Neuronal stem cell (in vitro differentiated cells): ENCODE measurements around the gene SLX4IP.

Experiments
- DNase-seq: peaks from one replicate; pipeline ENCODE4 v3.0.0-alpha.2; 2013; ENCODE audit warnings: low spot score
- H2AFZ ChIP-seq: one replicate; pipeline ENCODE4 v1.6.1; 2013; ENCODE audit warnings: mild to moderate bottlenecking, low read length, inconsistent platforms
- H2AK5ac ChIP-seq: 2 replicates; pipeline ENCODE4 v1.6.1; 2013; ENCODE audit warnings: low read depth, mild to moderate bottlenecking, inconsistent platforms, low read length, moderate library complexity, mixed read lengths
- H2BK120ac ChIP-seq: 2 replicates; pipeline ENCODE4 v1.6.1; 2013; ENCODE audit warnings: low read depth, mild to moderate bottlenecking, inconsistent platforms, low read length, moderate library complexity, mixed read lengths
- H2BK12ac ChIP-seq: one replicate; pipeline ENCODE4 v1.6.1; 2013; ENCODE audit warnings: low read length, inconsistent platforms
- H2BK15ac ChIP-seq: 2 replicates; pipeline ENCODE4 v1.6.1; 2013; ENCODE audit warnings: mild to moderate bottlenecking, low read length, inconsistent platforms, mixed read lengths
- H2BK5ac ChIP-seq: one replicate; pipeline ENCODE4 v1.6.1; 2013; ENCODE audit warnings: inconsistent platforms, mild to moderate bottlenecking, low read length, moderate library complexity
- H3K14ac ChIP-seq: one replicate; pipeline ENCODE4 v1.6.1; 2013; ENCODE audit warnings: low read length, inconsistent platforms
- H3K18ac ChIP-seq: 2 replicates; pipeline ENCODE4 v1.6.1; 2013; ENCODE audit warnings: low read length, inconsistent platforms
- H3K23ac ChIP-seq: 2 replicates; pipeline ENCODE4 v1.6.1; 2013; ENCODE audit warnings: low read depth, mild to moderate bottlenecking, mixed read lengths, low read length, inconsistent platforms; ENCODE audit not compliant: poor library complexity
- H3K27ac ChIP-seq: replicated peaks from 3 replicates; pipeline ENCODE4 v1.5.1; 2013; ENCODE audit warnings: low read length, inconsistent platforms
- H3K27me3 ChIP-seq, 3 experiments: 2 replicates each; pipeline ENCODE4 v1.6.1; 2013; ENCODE audit warnings: low read length in 3 of 3, mild to moderate bottlenecking in 2 of 3, inconsistent platforms in 1 of 3, low read depth in 1 of 3, mixed read lengths in 1 of 3, moderate library complexity in 1 of 3; ENCODE audit not compliant: control insufficient read depth in 3 of 3, insufficient read depth in 3 of 3
- H3K36me3 ChIP-seq, 2 donors: replicated peaks in 1 of 2; 2 replicates each; pipeline ENCODE4 v1.6.1; 2013; ENCODE audit warnings: low read length in 2 of 2; ENCODE audit not compliant: control insufficient read depth in 2 of 2, insufficient read depth in 2 of 2
- H3K4ac ChIP-seq: 2 replicates; pipeline ENCODE4 v1.6.1; 2013; ENCODE audit warnings: inconsistent platforms, mild to moderate bottlenecking, low read length, moderate library complexity
- H3K4me1 ChIP-seq, 2 donors: 1 replicate in 1 of 2; 2 replicates in 1 of 2; pipeline ENCODE4 v1.6.1; 2013; ENCODE audit warnings: low read length in 2 of 2, low read depth in 1 of 2; ENCODE audit not compliant: control insufficient read depth in 2 of 2, insufficient read depth in 1 of 2
- H3K4me2 ChIP-seq: one replicate; pipeline ENCODE4 v1.6.1; 2013; ENCODE audit warnings: mild to moderate bottlenecking, low read length, inconsistent platforms; ENCODE audit not compliant: insufficient read depth, poor library complexity, severe bottlenecking
- H3K4me3 ChIP-seq, 2 donors: 2 replicates each; pipeline ENCODE4 v1.5.1; 2013; ENCODE audit warnings: low read length in 2 of 2, mild to moderate bottlenecking in 2 of 2, inconsistent platforms in 1 of 2, moderate library complexity in 1 of 2
- H3K79me1 ChIP-seq: one replicate; pipeline ENCODE4 v1.6.1; 2013; ENCODE audit warnings: low read depth, mild to moderate bottlenecking, inconsistent platforms, low read length, moderate library complexity
- H3K9ac ChIP-seq: one replicate; pipeline ENCODE4 v1.6.1; 2013; ENCODE audit warnings: mild to moderate bottlenecking, low read depth, low read length, inconsistent platforms; ENCODE audit not compliant: poor library complexity
- H3K9me3 ChIP-seq, 2 donors: replicated peaks in 1 of 2; 2 replicates each; pipeline versions ENCODE3 to v1.6.1; 2013; ENCODE audit warnings: low read length in 2 of 2, mild to moderate bottlenecking in 2 of 2, inconsistent platforms in 1 of 2, low read depth in 1 of 2, mixed read lengths in 1 of 2, moderate library complexity in 1 of 2; ENCODE audit not compliant: control insufficient read depth in 2 of 2, insufficient read depth in 1 of 2
- H4K8ac ChIP-seq: one replicate; pipeline ENCODE4 v1.6.1; 2013; ENCODE audit warnings: low read depth, mild to moderate bottlenecking, inconsistent platforms, low read length, moderate library complexity
- H4K91ac ChIP-seq: one replicate; pipeline ENCODE4 v1.6.1; 2013; ENCODE audit warnings: low read length, low read depth, mild to moderate bottlenecking, inconsistent platforms; ENCODE audit not compliant: poor library complexity
- WGBS, 2 donors: extraction: QIAGEN DNeasy Blood & Tissue Kit; methylation state at CpG; one replicate each; pipeline ENCODE4 v1.1.7; 2013; ENCODE audit warnings: missing lambda C conversion rate in 2 of 2, mixed read lengths in 1 of 2; ENCODE audit not compliant: insufficient read length in 2 of 2, insufficient replicate concordance in 1 of 2; ENCODE audit errors: extremely low coverage in 2 of 2; 5-methylcytosine and 5-hydroxymethylcytosine counted together

The SLX4IP gene

GRCh38 chr20:10641893-10642292 lies 206.8 kb downstream of the SLX4IP start:
- no peak overlapping the region for H3K27ac ChIP-seq
- H3K36me3 ChIP-seq: peaks cover 62 to 99% of the 10 kb centered on the region in 2 donors
- H3K9me3 ChIP-seq: no peaks in the 10 kb centered on the region

DNA sequence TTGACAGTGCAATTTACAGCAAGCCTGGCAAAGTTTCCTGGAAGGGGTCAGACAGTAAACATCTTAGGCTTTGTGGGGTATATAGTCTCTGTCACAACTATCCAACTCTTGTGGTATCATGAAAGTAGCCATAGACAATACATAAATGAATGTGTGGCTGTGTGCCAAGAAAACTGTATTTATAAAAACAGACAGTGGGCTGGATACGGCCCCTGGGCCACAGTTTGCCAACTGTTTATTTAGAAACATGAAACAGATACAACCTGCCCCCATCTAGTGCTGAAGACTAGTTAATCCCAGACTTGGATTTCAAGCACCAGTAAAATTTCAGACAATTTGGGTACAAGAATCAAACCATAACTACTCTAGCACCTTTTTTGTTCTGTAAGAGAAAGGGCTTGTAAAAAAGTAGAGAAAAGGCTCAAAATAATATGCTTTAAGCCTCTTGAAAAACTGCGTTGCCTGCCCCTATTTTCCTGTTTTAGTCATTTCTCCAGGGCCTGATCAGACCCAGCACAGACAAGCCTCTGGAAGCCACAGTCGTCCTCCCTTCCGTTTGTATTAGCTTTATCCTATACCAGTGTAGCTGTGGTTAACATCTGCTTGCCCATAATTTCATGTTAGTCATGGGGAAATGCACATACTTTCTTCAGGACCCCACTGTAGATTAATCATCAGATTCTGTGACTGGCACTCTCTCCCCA lies 207.9 kb downstream of the SLX4IP start:
- Histone ChIP-seq H2BK120ac (no peak overlapping the region), H3K14ac (no peak overlapping the region), H2BK12ac (no peak overlapping the region), H3K9ac (no peak overlapping the region), H3K27ac (no peak overlapping the region), H2AK5ac (no peak overlapping the region), H4K8ac (no peak overlapping the region), H3K9me3 (no peaks in the 10 kb centered on the region), H2AFZ (no peak overlapping the region), H3K4me3 (no peak overlapping the region), H3K79me1 (peaks cover 3% of the 10 kb centered on the region), H3K4ac (no peak overlapping the region), H4K91ac (no peak overlapping the region), H3K23ac (no peak overlapping the region), H2BK5ac (no peak overlapping the region), H3K4me1 (peaks cover 6 to 27% of the 10 kb centered on the region in 2 donors), H3K27me3 (no peaks in the 10 kb centered on the region), H3K36me3 (peaks cover 73 to 100% of the 10 kb centered on the region in 2 donors), H3K18ac (no peak overlapping the region), H3K4me2 (no peak overlapping the region), H2BK15ac (no peak overlapping the region)
- no CpG with 5 or more reads among the region's 4 CpGs for WGBS, 2 donors
- no peak for DNase-seq

More at GRCh38 chr20:10641893-10642292, 206.8 kb downstream of the SLX4IP start:
- no peak overlapping the region for H2BK5ac ChIP-seq
- no peak overlapping the region for H3K23ac ChIP-seq
- no peak overlapping the region for H4K91ac ChIP-seq
- no peak overlapping the region for H3K4ac ChIP-seq
- H2BK120ac ChIP-seq: no peak overlapping the region
- no peak overlapping the region for H3K18ac ChIP-seq
- peaks cover 13 to 32% of the 10 kb centered on the region in 2 donors for H3K4me1 ChIP-seq
- no peak overlapping the region for H2BK12ac ChIP-seq
- H2AFZ ChIP-seq: no peak overlapping the region
- no peak overlapping the region for H3K9ac ChIP-seq
- H3K4me2 ChIP-seq: no peak overlapping the region
- no peak overlapping the region for H3K4me3 ChIP-seq
- no CpG with 5 or more reads among the region's 7 CpGs for WGBS, 2 donors
- no peaks in the 10 kb centered on the region for H3K27me3 ChIP-seq
- H2BK15ac ChIP-seq: no peak overlapping the region
- no peak overlapping the region for H2AK5ac ChIP-seq
- no peak overlapping the region for H4K8ac ChIP-seq
- H3K79me1 ChIP-seq: no peaks in the 10 kb centered on the region
- H3K14ac ChIP-seq: no peak overlapping the region
- DNase-seq: no peak

- H3K9me3 ChIP-seq: no peaks in the 10 kb centered on the region
- peaks cover 79 to 100% of the 10 kb centered on the region in 2 donors for H3K36me3 ChIP-seq
- no peak overlapping the region for H3K14ac ChIP-seq
- H2BK5ac ChIP-seq: no peak overlapping the region
- no peak overlapping the region for H3K18ac ChIP-seq
- no peak overlapping the region for H2BK12ac ChIP-seq
- no peaks in the 10 kb centered on the region for H3K27me3 ChIP-seq
- no peak overlapping the region for H3K27ac ChIP-seq
- no peak overlapping the region for H2AFZ ChIP-seq
- H3K79me1 ChIP-seq: peaks cover 3% of the 10 kb centered on the region
- WGBS, 2 donors: no CpG with 5 or more reads among the region's 7 CpGs
- H3K4ac ChIP-seq: no peak overlapping the region
- no peak overlapping the region for H4K8ac ChIP-seq
- no peak overlapping the region for H3K4me3 ChIP-seq
- H2BK15ac ChIP-seq: no peak overlapping the region
- no peak overlapping the region for H4K91ac ChIP-seq
- H3K4me1 ChIP-seq: peaks cover 11 to 27% of the 10 kb centered on the region in 2 donors
- H3K4me2 ChIP-seq: no peak overlapping the region
- no peak overlapping the region for H3K23ac ChIP-seq
- H2BK120ac ChIP-seq: no peak overlapping the region
- H2AK5ac ChIP-seq: no peak overlapping the region
- no peak for DNase-seq
- no peak overlapping the region for H3K9ac ChIP-seq
Observed at GRCh38 chr20:10643560-10643873, 208.4 kb downstream of the SLX4IP start.

- no peak overlapping the region for H3K4me2 ChIP-seq
- peaks cover 21 to 22% of the 10 kb centered on the region in 2 donors for H3K4me1 ChIP-seq
- H3K27ac ChIP-seq: no peak overlapping the region
- H4K8ac ChIP-seq: no peak overlapping the region
- H3K27me3 ChIP-seq: no peaks in the 10 kb centered on the region
- H2BK5ac ChIP-seq: no peak overlapping the region
- no peak overlapping the region for H4K91ac ChIP-seq
- no CpG with 5 or more reads among the region's 14 CpGs for whole genome bisulfite sequencing, 2 donors
- H3K36me3 ChIP-seq: peaks cover 80 to 99% of the 10 kb centered on the region in 2 donors
- H3K79me1 ChIP-seq: peaks cover 3% of the 10 kb centered on the region
- H3K18ac ChIP-seq: no peak overlapping the region
- no peak overlapping the region for H2AK5ac ChIP-seq
- H2AFZ ChIP-seq: no peak overlapping the region
- DNase-seq: no peak
- H3K9me3 ChIP-seq: no peaks in the 10 kb centered on the region
- H3K23ac ChIP-seq: no peak overlapping the region
- no peak overlapping the region for H3K4me3 ChIP-seq
- no peak overlapping the region for H3K9ac ChIP-seq
- H3K14ac ChIP-seq: no peak overlapping the region
- no peak overlapping the region for H3K4ac ChIP-seq
- H2BK120ac ChIP-seq: no peak overlapping the region
- H2BK12ac ChIP-seq: no peak overlapping the region
- no peak overlapping the region for H2BK15ac ChIP-seq
Observed at GRCh38 chr20:10644458-10645204, 209.5 kb downstream of the SLX4IP start.
